Stimulated activated CD8-positive, alpha-beta memory T cell treated with anti-CD3 and anti-CD28 coated beads, Interleukin-7, amount 100 ng/mL, for 1 hour (primary cell): ENCODE data around the gene TNFRSF1A.
"Not testable (repeated sequence)": the region's sequence is repeated elsewhere in the genome, so short reads cannot be mapped to it uniquely, and the experiment has no call there.

Experiments
- DNase-seq, 2 donors: peaks; one replicate each; pipeline ENCODE4 v3.0.0-alpha.2; 2020; ENCODE audit warnings: low read depth in 2 of 2

TNFRSF1A gene

GRCh38 chr12:6356374-6356820 lies 14.5 kb upstream of the TNFRSF1A start:
- no peak for DNase-seq

- DNase-seq, result no peak
These were observed 13.9 kb upstream of the TNFRSF1A start for GRCh38 chr12:6355491-6356373.

- no peak for DNase-seq
These were observed 12.9 kb upstream of the TNFRSF1A start for GRCh38 chr12:6354495-6355393.

- DNase-seq, result no peak
These were observed 10.6 kb upstream of the TNFRSF1A start for GRCh38 chr12:6352193-6353173.

- DNase-seq, result no peak
These were observed 9.7 kb upstream of the TNFRSF1A start for GRCh38 chr12:6351622-6352021.

- no peak for DNase-seq
These were observed 5.8 kb upstream of the TNFRSF1A start for GRCh38 chr12:6347367-6348338.

GRCh38 chr12:6346942-6347341 lies 5.1 kb upstream of the TNFRSF1A start:
- no peak for DNase-seq

GRCh38 chr12:6346235-6346832 lies 4.5 kb upstream of the TNFRSF1A start:
- DNase-seq, result no peak

- no peak for DNase-seq
These were observed 3.6 kb upstream of the TNFRSF1A start for GRCh38 chr12:6345319-6346091.

GRCh38 chr12:6344101-6344660 lies 2.3 kb upstream of the TNFRSF1A start:
- DNase-seq, result not testable (repeated sequence)

- DNase-seq, result no peak
These were observed 1.6 kb upstream of the TNFRSF1A start for GRCh38 chr12:6343518-6343917.

GRCh38 chr12:6342140-6342889 lies 439 bp upstream of the TNFRSF1A start:
- DNase-seq, result no peak

GRCh38 chr12:6340745-6341416 lies 995 bp downstream of the TNFRSF1A start:
- DNase-seq, result no peak

GRCh38 chr12:6340032-6340638 lies 1.7 kb downstream of the TNFRSF1A start:
- DNase-seq, result no peak

GRCh38 chr12:6338955-6339354 lies 2.9 kb downstream of the TNFRSF1A start:
- no peak for DNase-seq

- not testable (repeated sequence) for DNase-seq
These were observed 3.3 kb downstream of the TNFRSF1A start for GRCh38 chr12:6338536-6338935.

- no peak for DNase-seq
These were observed 3.9 kb downstream of the TNFRSF1A start for GRCh38 chr12:6337958-6338433.
